M059J (cell line): Measurements from ENCODE around the gene ALDH1B1. TPM values are rescaled to one million over a fixed set of nuclear protein-coding genes. Genes with fewer than 3 reads are reported as not detected.
A peak's percentile ranks its signal among the peaks of the same experiment; 100 is the strongest.

Experiments
- DNase-seq: peaks from one replicate; pipeline ENCODE4 v3.0.0-alpha.2; 2012; ENCODE audit warnings: low read depth
- total RNA-seq: library from RNA; depleted of rRNA; stranded (reverse); fragments of >200 nt; shearing (Covaris generic); gene quantifications from 2 replicates; pipeline ENCODE4 v1.2.3, GENCODE V29; 2014

Gene ALDH1B1
- total RNA-seq, 1 experiment from 2014 or later: 34.7 TPM

- no peak for DNase-seq
These were observed 5.4 kb upstream of the ALDH1B1 start for GRCh38 chr9:38387066-38387465.

GRCh38 chr9:38387751-38388150, 4.8 kb upstream of the ALDH1B1 start:
- DNase-seq: no peak

- no peak for DNase-seq
These were observed 3.9 kb upstream of the ALDH1B1 start for GRCh38 chr9:38388283-38389223.

DNA sequence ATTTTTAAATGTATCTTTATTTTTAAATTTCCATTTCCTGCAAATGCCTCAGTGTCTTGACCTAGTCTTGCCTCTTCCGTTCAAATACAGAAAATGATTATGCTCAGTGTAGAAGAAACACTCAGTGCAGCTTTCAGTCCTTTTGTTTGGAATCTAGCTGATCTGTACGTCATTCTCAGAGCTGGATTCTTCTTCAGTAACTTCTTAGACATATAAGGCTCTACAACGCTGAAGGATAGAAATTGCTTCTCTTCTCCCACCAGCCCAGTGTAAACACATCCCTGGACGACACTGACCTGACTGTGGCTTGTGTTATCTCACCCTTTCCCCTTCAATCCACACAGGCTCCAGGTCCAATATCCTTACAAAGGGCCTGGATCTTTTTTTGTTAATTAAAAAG, 3.2 kb upstream of the ALDH1B1 start:
- DNase-seq: no peak

DNA sequence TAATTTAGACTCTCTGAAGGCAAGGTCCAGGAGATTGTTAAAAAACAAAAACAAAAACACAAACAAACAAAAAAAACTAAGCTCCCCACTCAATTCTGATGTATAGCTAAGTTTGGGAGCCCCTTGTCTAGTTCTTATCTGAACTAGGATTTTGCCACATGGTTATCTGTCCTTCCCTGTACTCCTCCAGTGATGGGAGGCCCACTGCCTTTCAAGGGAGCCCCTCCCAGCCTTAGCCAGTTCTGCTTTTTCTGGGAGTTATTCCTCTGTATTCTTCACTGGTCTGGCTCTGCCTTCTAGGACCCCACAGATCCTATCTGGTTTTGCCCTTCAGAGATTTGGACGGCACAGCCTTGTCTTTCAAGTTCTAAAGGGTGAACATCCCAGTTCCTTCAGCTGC, 2.1 kb upstream of the ALDH1B1 start:
- DNase-seq: no peak

GRCh38 chr9:38390851-38391250, 1.7 kb upstream of the ALDH1B1 start:
- DNase-seq: no peak

DNA sequence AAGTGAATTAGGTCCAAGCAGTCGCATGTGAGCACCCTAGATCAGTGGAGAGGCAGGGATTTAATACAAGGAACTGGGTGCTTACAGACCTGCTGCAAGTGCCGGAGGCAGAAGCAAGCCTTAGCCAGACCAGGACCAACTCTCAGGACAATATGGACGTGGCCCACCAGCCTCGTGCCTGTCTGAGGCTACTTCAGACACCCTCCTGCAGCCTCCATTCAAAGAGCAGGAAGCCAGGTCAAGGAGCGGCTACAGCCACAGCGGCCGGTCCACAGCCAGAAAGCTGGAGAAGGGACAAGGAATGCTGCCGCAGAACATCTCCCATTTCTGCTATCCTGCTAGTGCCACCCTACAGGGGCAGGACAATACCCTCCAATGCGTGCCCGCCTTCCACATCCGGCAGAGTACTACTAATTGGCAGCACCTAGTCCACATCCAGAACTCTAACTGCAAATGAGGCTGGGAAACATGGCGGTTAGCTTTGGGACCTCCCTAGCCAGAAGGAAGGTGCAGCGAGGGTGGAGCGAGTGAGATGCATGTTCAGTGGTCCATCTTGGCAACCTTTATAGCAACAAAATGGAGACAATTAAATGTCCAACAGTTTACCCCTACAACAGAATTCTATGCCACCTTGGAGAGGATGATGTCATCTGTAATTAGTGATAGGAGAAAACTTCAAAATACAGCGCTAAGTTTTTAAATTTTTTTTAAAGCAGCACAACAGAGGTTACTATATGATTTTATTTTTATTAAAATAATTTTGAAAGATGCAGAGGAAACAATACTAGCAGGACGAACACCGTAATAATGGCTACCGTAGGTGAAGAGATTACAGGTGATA, 1.0 kb upstream of the ALDH1B1 start:
- no peak for DNase-seq

DNA sequence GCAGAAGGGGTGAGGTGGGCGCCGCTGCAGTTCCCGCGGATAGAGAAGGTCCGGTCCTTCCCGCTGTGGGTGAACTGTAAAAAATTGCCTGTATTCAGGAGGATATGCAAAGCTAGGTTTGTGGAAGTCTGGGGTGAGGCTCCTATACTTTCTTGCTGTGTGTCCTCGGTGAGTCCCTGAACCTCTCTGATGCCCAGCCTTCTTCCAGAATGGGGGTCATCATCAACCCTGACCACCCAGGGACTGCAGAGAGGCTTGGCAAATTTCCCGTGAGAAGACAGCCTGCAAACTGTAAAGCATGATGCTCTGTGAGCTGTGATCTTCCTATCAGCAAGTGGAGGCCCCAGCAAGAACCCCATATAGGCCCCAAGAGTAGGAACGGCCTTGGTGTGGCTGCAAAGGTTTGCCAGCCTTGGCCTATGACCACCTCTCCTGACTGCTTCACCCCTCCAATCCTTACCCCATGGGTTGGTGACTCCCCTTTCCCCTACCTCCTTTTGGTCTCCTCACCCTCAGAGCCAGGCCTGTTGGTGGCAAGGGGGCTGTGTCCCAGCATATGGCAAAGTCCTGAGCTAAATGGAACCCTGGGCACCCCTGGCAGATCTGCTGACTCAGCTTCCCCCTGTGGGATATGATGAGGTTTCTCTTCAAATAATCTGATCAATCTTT, 760 bp downstream of the ALDH1B1 start:
- DNase-seq: no peak

GRCh38 chr9:38394416-38394815, 1.9 kb downstream of the ALDH1B1 start:
- no peak for DNase-seq

DNA sequence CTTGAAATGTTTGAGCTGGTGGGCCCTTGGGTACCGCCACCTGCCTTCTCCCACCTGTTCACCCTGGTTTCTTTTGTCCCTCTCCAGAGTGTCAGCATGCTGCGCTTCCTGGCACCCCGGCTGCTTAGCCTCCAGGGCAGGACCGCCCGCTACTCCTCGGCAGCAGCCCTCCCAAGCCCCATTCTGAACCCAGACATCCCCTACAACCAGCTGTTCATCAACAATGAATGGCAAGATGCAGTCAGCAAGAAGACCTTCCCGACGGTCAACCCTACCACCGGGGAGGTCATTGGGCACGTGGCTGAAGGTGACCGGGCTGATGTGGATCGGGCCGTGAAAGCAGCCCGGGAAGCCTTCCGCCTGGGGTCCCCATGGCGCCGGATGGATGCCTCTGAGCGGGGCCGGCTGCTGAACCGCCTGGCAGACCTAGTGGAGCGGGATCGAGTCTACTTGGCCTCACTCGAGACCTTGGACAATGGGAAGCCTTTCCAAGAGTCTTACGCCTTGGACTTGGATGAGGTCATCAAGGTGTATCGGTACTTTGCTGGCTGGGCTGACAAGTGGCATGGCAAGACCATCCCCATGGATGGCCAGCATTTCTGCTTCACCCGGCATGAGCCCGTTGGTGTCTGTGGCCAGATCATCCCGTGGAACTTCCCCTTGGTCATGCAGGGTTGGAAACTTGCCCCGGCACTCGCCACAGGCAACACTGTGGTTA, 3.3 kb downstream of the ALDH1B1 start:
- no peak for DNase-seq

DNA sequence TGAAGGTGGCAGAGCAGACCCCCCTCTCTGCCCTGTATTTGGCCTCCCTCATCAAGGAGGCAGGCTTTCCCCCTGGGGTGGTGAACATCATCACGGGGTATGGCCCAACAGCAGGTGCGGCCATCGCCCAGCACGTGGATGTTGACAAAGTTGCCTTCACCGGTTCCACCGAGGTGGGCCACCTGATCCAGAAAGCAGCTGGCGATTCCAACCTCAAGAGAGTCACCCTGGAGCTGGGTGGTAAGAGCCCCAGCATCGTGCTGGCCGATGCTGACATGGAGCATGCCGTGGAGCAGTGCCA, 3.8 kb downstream of the ALDH1B1 start:
- no peak for DNase-seq

DNA sequence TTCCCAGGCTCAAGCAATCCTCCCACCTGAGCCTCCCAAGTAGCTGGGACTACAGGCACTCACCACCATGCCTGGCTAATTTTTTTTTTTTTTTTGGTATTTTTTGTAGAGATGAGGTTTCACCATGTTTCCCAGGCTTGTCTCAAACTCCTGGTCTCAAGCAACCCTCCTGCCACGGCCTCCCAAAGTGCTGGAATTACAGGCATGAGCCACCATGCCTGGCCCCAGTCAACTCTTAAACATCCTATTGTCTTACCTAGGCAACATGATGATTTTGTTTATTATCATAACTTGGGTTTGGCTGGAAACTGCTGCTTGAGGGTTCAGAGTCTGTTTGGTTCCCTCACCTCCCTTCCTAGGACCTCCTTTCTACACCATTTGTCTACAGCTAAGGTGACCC, 6.7 kb downstream of the ALDH1B1 start:
- DNase-seq: peak; percentile 43

DNA sequence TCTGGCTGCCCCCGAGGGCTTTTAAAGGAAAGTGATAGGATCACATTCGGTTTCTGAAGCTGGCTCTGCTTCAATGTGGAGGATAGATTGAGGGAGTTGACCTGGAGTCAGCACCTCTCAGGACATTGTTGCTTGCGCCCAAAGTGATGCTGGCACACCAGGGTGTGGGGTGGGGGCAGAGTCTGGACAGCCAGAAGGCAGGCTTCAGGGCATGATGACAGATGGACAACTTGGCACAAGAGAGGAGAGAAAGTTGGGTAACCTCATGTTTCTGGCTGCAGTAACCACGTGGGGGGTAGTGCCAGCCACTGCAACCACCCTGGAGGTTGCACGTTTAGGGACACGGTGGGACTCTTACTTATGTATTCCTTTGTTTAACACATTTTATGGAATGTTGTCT, 9.5 kb downstream of the ALDH1B1 start:
- no peak for DNase-seq

- no peak for DNase-seq
These were observed 11.8 kb downstream of the ALDH1B1 start for GRCh38 chr9:38404314-38404713.

DNA sequence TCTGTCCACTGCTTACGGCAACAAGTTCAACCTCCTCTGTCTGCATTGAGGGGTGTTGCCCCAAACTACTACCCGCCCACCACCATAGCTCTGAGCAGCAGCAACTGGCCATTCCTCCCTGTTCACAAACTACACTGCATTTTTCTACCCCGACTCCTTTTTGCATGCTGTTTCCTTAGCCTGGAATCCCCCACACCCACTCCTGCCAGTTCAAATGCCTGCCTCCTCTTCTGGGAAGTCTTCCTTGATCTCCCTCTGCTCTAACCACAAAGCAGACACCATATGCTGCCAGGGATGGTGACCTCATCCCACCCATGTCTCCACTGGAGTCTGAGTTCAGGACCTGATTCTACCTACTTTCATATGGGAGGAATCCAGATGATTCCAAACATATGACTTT, 13.3 kb downstream of the ALDH1B1 start:
- no peak for DNase-seq

GRCh38 chr9:38406476-38407186, 14.1 kb downstream of the ALDH1B1 start:
- no peak for DNase-seq

- DNase-seq: no peak
These were observed 16.2 kb downstream of the ALDH1B1 start for GRCh38 chr9:38408719-38409118.

DNA sequence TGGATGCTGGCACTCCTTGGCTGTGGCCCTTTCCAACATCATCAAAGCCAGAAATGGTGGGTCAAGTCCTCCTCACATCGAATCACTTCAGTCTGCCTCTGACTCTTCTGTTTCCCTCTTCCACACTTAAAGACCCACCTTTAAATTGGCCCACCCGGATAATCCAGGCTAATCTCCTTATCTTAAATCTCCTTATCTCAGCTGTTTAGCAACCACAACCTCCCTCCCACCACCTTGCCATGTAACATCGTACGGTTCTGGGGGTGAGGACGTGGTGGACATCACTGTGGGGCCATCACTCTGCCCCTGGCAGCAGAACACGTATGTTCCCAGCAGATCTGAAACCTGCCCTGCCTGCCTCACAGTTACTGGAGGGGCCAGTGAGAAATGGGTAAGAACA, 20.2 kb downstream of the ALDH1B1 start:
- no peak for DNase-seq

- no peak for DNase-seq
These were observed 20.8 kb downstream of the ALDH1B1 start for GRCh38 chr9:38413283-38413682.

- no peak for DNase-seq
These were observed 21.7 kb downstream of the ALDH1B1 start for GRCh38 chr9:38414040-38414723.

GRCh38 chr9:38415856-38416255, 23.4 kb downstream of the ALDH1B1 start:
- DNase-seq: no peak
